Measurements from ENCODE around the gene UBR1. TPM values are rescaled to one million over a fixed set of nuclear protein-coding genes. Genes with fewer than 3 reads are reported as not detected.
A peak's percentile ranks its signal among the peaks of the same experiment; 100 is the strongest.

UBR1 gene
- total and polyA plus RNA-seq, 2 experiments from 2014 or later = 16.2 to 26.0 TPM

DNA sequence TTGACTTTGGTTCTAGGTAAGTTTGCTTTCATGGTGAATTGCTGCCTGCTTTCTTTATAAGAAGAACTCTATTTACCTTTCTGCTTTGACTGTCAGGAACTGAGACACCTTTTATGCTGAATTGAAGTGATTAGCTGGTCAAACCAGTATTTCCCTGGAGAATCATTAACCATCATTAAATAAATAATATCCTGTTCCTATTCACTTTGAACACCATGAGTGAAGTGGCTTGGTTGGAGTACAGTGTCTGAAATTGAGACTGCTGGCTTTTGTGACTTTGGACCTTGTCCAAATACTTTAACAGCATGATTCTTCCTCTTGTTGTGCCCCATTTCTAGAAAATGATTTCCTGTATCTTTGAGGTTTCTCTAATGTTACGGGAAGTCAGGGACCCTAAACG is 21.9 kb upstream of the UBR1 start:
- H3K4me3 ChIP-seq = no peak overlapping the region
- H3K4me1 ChIP-seq (ENCODE audit: insufficient read depth) = peaks cover 1% of the 10 kb centered on the region
- H2AFZ ChIP-seq = no peak overlapping the region
- H3K27me3 ChIP-seq (replicated peaks; ENCODE audit: insufficient read depth) = no peaks in the 10 kb centered on the region
- no peaks in the 10 kb centered on the region for H3K36me3 ChIP-seq (ENCODE audit: low read depth)
- H3K9ac ChIP-seq = no peak overlapping the region
- TF ChIP-seq EZH2phosphoT487 (IDR thresholded peaks at IDR 0.05; ENCODE audit: insufficient read depth, low read depth) (no peak), EZH2 (IDR thresholded peaks at IDR 0.05; ENCODE audit: insufficient read depth, poor library complexity, severe bottlenecking) (no peak)
- 89 to 92% methylated on average over 2 of the region's 2 CpGs for WGBS, 2 experiments (ENCODE audit: low coverage in 1 of 2, low lambda C conversion rate in 2 of 2, missing lambda C conversion rate in 2 of 2)
- no peaks in the 10 kb centered on the region for H3K9me2 ChIP-seq (ENCODE audit: insufficient read depth)
- H3K9me3 ChIP-seq (ENCODE audit: low read depth) = no peaks in the 10 kb centered on the region
- H3F3A ChIP-seq (ENCODE audit: insufficient read depth) = peaks cover 5% of the 10 kb centered on the region; the same call in 1 of the 2 replicates
- no peaks in the 10 kb centered on the region for H4K20me1 ChIP-seq (ENCODE audit: insufficient read depth)
- H3K79me2 ChIP-seq (ENCODE audit: insufficient read depth) = no peaks in the 10 kb centered on the region
- H3K27ac ChIP-seq = no peak overlapping the region
- DNase-seq = no peak
- no peak overlapping the region for H3K4me2 ChIP-seq (ENCODE audit: unreplicated experiment)
- in situ Hi-C loops (cut with MboI) = no loop called here

DNA sequence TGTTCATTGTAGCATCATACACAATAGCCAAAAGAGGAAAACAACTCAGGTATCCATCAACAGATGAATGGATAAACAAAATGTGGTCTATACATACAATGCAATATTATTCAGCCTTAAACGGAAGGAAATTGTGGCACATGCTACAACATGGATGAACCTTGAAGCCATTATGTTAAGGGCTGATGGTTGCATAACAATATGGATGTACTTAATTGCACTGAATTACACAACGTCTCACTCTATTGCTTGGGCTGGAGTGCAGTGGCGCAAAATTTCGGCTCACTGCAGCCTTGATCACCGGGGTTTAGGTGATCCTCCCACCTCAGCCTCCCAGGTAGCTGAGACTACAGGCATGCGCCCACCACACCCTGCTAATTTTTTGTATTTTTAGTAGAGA is 20.5 kb upstream of the UBR1 start:
- Histone ChIP-seq H3K9me3 (ENCODE audit: low read depth) (no peaks in the 10 kb centered on the region), H3K79me2 (ENCODE audit: insufficient read depth) (no peaks in the 10 kb centered on the region), H3K27ac (no peak overlapping the region), H3K4me2 (ENCODE audit: unreplicated experiment) (no peak overlapping the region), H3K27me3 (replicated peaks; ENCODE audit: insufficient read depth) (no peaks in the 10 kb centered on the region), H3K9me2 (ENCODE audit: insufficient read depth) (no peaks in the 10 kb centered on the region), H3K36me3 (ENCODE audit: low read depth) (no peaks in the 10 kb centered on the region), H3K4me3 (no peak overlapping the region), H3K4me1 (ENCODE audit: insufficient read depth) (peaks cover 6% of the 10 kb centered on the region), H3F3A (ENCODE audit: insufficient read depth) (peaks cover 16% of the 10 kb centered on the region; the same call in 1 of the 2 replicates), H2AFZ (no peak overlapping the region), H3K9ac (no peak overlapping the region), H4K20me1 (ENCODE audit: insufficient read depth) (no peaks in the 10 kb centered on the region)
- DNase-seq = no peak
- TF ChIP-seq EZH2phosphoT487 (IDR thresholded peaks at IDR 0.05; ENCODE audit: insufficient read depth, low read depth) (no peak), EZH2 (IDR thresholded peaks at IDR 0.05; ENCODE audit: insufficient read depth, poor library complexity, severe bottlenecking) (no peak)
- WGBS, 2 experiments (ENCODE audit: low coverage in 1 of 2, low lambda C conversion rate in 2 of 2, missing lambda C conversion rate in 2 of 2) = 67 to 70% methylated on average over 6 of the region's 6 CpGs
- in situ Hi-C loops (cut with MboI) = no loop called here

DNA sequence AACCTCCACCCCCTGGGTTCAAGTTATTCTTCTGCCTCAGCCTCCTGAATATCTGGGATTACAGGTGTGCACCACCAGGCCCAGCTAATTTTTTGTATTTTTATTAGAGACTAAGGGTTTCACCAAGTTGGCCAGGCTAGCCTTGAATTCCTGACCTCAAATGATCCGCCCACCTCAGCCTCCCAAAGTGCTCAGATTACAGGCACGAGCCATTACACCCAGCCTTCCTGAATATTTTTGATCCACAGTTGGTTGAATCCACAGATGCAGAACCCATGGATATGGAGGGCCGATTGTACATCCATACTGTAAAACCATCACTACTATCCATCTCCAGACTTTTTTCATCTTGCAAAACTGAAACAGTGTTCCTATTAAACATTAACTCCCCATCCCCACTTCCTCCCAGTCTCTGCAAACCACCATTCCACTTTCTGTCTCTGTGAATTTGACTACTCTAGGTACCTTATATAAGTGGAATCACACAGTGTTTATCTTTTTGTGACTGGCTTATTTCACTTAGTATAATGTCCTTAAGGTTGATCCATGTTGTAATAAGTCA is 19.3 kb upstream of the UBR1 start:
- Histone ChIP-seq H3K4me2 (ENCODE audit: unreplicated experiment) (no peak overlapping the region), H3K36me3 (ENCODE audit: low read depth) (no peaks in the 10 kb centered on the region), H3K27me3 (replicated peaks; ENCODE audit: insufficient read depth) (no peaks in the 10 kb centered on the region), H3K9ac (no peak overlapping the region), H3K9me3 (ENCODE audit: low read depth) (no peaks in the 10 kb centered on the region), H3K9me2 (ENCODE audit: insufficient read depth) (no peaks in the 10 kb centered on the region), H3K79me2 (ENCODE audit: insufficient read depth) (no peaks in the 10 kb centered on the region), H2AFZ (no peak overlapping the region), H3K4me1 (ENCODE audit: insufficient read depth) (peaks cover 6% of the 10 kb centered on the region), H3F3A (ENCODE audit: insufficient read depth) (peaks cover 16% of the 10 kb centered on the region; the same call in 1 of the 2 replicates), H3K27ac (no peak overlapping the region), H3K4me3 (no peak overlapping the region), H4K20me1 (ENCODE audit: insufficient read depth) (no peaks in the 10 kb centered on the region)
- no peak for DNase-seq
- TF ChIP-seq EZH2phosphoT487 (IDR thresholded peaks at IDR 0.05; ENCODE audit: insufficient read depth, low read depth) (no peak), EZH2 (IDR thresholded peaks at IDR 0.05; ENCODE audit: insufficient read depth, poor library complexity, severe bottlenecking) (no peak)
- in situ Hi-C loops (cut with MboI) = no loop called here
- 55 to 68% methylated on average over 3 of the region's 3 CpGs for WGBS, 2 experiments (ENCODE audit: low coverage in 1 of 2, low lambda C conversion rate in 2 of 2, missing lambda C conversion rate in 2 of 2)

DNA sequence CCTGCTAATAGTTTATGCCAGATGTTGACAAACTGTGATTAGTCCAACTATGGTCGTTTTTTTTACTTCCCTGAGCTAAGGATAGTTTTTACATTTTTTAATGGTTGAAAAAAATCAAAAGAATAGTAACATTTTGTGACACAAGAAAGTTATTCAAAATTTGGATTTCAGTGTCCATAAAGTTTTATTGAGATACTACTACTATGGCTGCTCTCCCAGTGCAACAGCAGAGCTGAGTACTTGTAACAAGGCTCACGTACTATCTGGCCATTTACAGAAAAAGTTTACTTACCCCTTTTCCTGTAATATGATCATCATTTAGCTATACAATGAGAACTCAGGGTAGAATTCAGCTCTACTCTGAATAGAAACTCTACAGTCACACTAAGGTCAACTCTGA is 16.0 kb upstream of the UBR1 start:
- Histone ChIP-seq H3K9me2 (ENCODE audit: insufficient read depth) (no peaks in the 10 kb centered on the region), H3K4me2 (ENCODE audit: unreplicated experiment) (peak overlapping the region; percentile 99), H3K9me3 (ENCODE audit: low read depth) (no peaks in the 10 kb centered on the region), H3K4me1 (ENCODE audit: insufficient read depth) (peaks cover 6% of the 10 kb centered on the region), H2AFZ (peak overlapping the region; percentile 98), H3K79me2 (ENCODE audit: insufficient read depth) (no peaks in the 10 kb centered on the region), H4K20me1 (ENCODE audit: insufficient read depth) (no peaks in the 10 kb centered on the region), H3K36me3 (ENCODE audit: low read depth) (no peaks in the 10 kb centered on the region), H3K27ac (peak overlapping the region; percentile 90), H3K9ac (no peak overlapping the region), H3K27me3 (replicated peaks; ENCODE audit: insufficient read depth) (no peaks in the 10 kb centered on the region), H3F3A (ENCODE audit: insufficient read depth) (peaks cover 16% of the 10 kb centered on the region; the same call in 1 of the 2 replicates), H3K4me3 (peak overlapping the region; percentile 93)
- 63 to 66% methylated on average over 2 of the region's 2 CpGs for WGBS, 2 experiments (ENCODE audit: low coverage in 1 of 2, low lambda C conversion rate in 2 of 2, missing lambda C conversion rate in 2 of 2)
- in situ Hi-C loops (cut with MboI) = no loop called here
- no peak for DNase-seq
- no peak for TF ChIP-seq EZH2phosphoT487 (IDR thresholded peaks at IDR 0.05; ENCODE audit: insufficient read depth, low read depth)
- TF ChIP-seq EZH2 (IDR thresholded peaks at IDR 0.05; ENCODE audit: insufficient read depth, poor library complexity, severe bottlenecking) = no peak
